Fibroblast of skin of scalp (primary cell): ENCODE measurements around the gene KCNQ1.

ENCODE experiments used
- DNase-seq: peaks from one replicate; pipeline ENCODE4 v3.0.0-alpha.2; 2013

The KCNQ1 gene

GRCh38 chr11:2660357-2660939 is 215.6 kb downstream of the KCNQ1 start:
- DNase-seq = no peak

- no peak for DNase-seq
Observed at GRCh38 chr11:2661173-2662023, 216.6 kb downstream of the KCNQ1 start.

GRCh38 chr11:2662024-2662312 is 217.2 kb downstream of the KCNQ1 start:
- DNase-seq = no peak

GRCh38 chr11:2662430-2663299 is 217.9 kb downstream of the KCNQ1 start:
- DNase-seq = no peak

- no peak for DNase-seq
Observed at GRCh38 chr11:2663506-2663905, 218.7 kb downstream of the KCNQ1 start.

- no peak for DNase-seq
Observed at GRCh38 chr11:2663915-2664314, 219.1 kb downstream of the KCNQ1 start.

- DNase-seq = no peak
Observed at GRCh38 chr11:2664376-2664775, 219.6 kb downstream of the KCNQ1 start.

GRCh38 chr11:2664791-2665525 is 220.2 kb downstream of the KCNQ1 start:
- DNase-seq = no peak

GRCh38 chr11:2665526-2666400 is 221.0 kb downstream of the KCNQ1 start:
- DNase-seq = no peak

GRCh38 chr11:2666401-2666741 is 221.6 kb downstream of the KCNQ1 start:
- no peak for DNase-seq

GRCh38 chr11:2666828-2667570 is 222.2 kb downstream of the KCNQ1 start:
- peak; percentile 11 for DNase-seq

GRCh38 chr11:2667940-2668339 is 223.1 kb downstream of the KCNQ1 start:
- no peak for DNase-seq

GRCh38 chr11:2668876-2669275 is 224.1 kb downstream of the KCNQ1 start:
- no peak for DNase-seq

GRCh38 chr11:2669634-2670469 is 225.0 kb downstream of the KCNQ1 start:
- DNase-seq = no peak

- DNase-seq = no peak
Observed at GRCh38 chr11:2670541-2671100, 225.8 kb downstream of the KCNQ1 start.

GRCh38 chr11:2671748-2672147 is 226.9 kb downstream of the KCNQ1 start:
- DNase-seq = no peak

GRCh38 chr11:2672553-2673249 is 227.9 kb downstream of the KCNQ1 start:
- DNase-seq = no peak

GRCh38 chr11:2673250-2673610 is 228.4 kb downstream of the KCNQ1 start:
- DNase-seq = no peak

GRCh38 chr11:2673871-2674471 is 229.2 kb downstream of the KCNQ1 start:
- DNase-seq = peak; percentile 22
